H7 (cell line): ENCODE data around the gene IMMP2L. TPM values are rescaled to one million over a fixed set of nuclear protein-coding genes. Genes with fewer than 3 reads are reported as not detected.

Experiments used
- DNase-seq: peaks from one replicate; pipeline ENCODE4 v3.0.0; 2012
- H3K27me3 ChIP-seq: 2 replicates; pipeline ENCODE4 v1.6.0; 2011; ENCODE audit warnings: mild to moderate bottlenecking, low read length; ENCODE audit not compliant: control insufficient read depth, insufficient read depth
- H3K36me3 ChIP-seq: replicated peaks from 2 replicates; pipeline ENCODE4 v1.5.1; 2011; ENCODE audit warnings: low read length; ENCODE audit not compliant: control insufficient read depth, insufficient read depth
- H3K4me3 ChIP-seq: 2 replicates; pipeline ENCODE4 v1.5.1; 2011; ENCODE audit warnings: low read depth, mild to moderate bottlenecking, control low read depth, low read length, moderate library complexity; ENCODE audit not compliant: insufficient read depth
- total RNA-seq: library from RNA; depleted of rRNA; stranded (reverse); fragments of >200 nt; shearing (Covaris generic); gene quantifications from 2 replicates; pipeline ENCODE4 v1.2.3, GENCODE V29; 2014

Gene IMMP2L
- total RNA-seq, 1 experiment from 2014 or later = 9.2 TPM

GRCh38 chr7:111091593-111092358 lies 470.5 kb downstream of the IMMP2L start:
- DNase-seq = no peak
- no peak overlapping the region for H3K4me3 ChIP-seq

GRCh38 chr7:111090846-111091245 lies 471.4 kb downstream of the IMMP2L start, which contains the start of gene LRRN3:
Gene LRRN3 (plus strand): TSS chr7:111091127. CDS start chr7:111122773, 31,646 bp downstream.
- no peaks in the 10 kb centered on the region for H3K36me3 ChIP-seq
- 0 out of 2 replicates have a peak, but pooled peaks cover 1% of the 10 kb centered on the region for H3K27me3 ChIP-seq
- no peak for DNase-seq
- H3K4me3 ChIP-seq = no peak within 1 kb of the TSS

More at GRCh38 chr7:111091593-111092358, 470.5 kb downstream of the IMMP2L start:
- 0 out of 2 replicates have a peak, but pooled peaks cover 1% of the 10 kb centered on the region for H3K27me3 ChIP-seq
- no peaks in the 10 kb centered on the region for H3K36me3 ChIP-seq

- no peak for DNase-seq
- H3K36me3 ChIP-seq = no peaks in the 10 kb centered on the region
These were observed 472.4 kb downstream of the IMMP2L start for GRCh38 chr7:111089822-111090426.

GRCh38 chr7:111088328-111088727 lies 474.0 kb downstream of the IMMP2L start:
- no peaks in the 10 kb centered on the region for H3K36me3 ChIP-seq
- H3K27me3 ChIP-seq = no peaks in the 10 kb centered on the region
- DNase-seq = no peak
- no peak overlapping the region for H3K4me3 ChIP-seq

More at GRCh38 chr7:111089822-111090426, 472.4 kb downstream of the IMMP2L start:
- Histone ChIP-seq H3K4me3 (no peak overlapping the region), H3K27me3 (0 out of 2 replicates have a peak, but pooled peaks cover 1% of the 10 kb centered on the region)

GRCh38 chr7:111086532-111086931 lies 475.8 kb downstream of the IMMP2L start:
- H3K4me3 ChIP-seq = no peak overlapping the region
- H3K36me3 ChIP-seq = no peaks in the 10 kb centered on the region
- no peaks in the 10 kb centered on the region for H3K27me3 ChIP-seq
- DNase-seq = no peak

GRCh38 chr7:111085356-111085755 lies 476.9 kb downstream of the IMMP2L start:
- DNase-seq = no peak
- H3K4me3 ChIP-seq = no peak overlapping the region

GRCh38 chr7:111083413-111083812 lies 478.9 kb downstream of the IMMP2L start:
- no peaks in the 10 kb centered on the region for H3K36me3 ChIP-seq
- no peak overlapping the region for H3K4me3 ChIP-seq
- H3K27me3 ChIP-seq = no peaks in the 10 kb centered on the region
- DNase-seq = no peak

More at GRCh38 chr7:111085356-111085755, 476.9 kb downstream of the IMMP2L start:
- H3K27me3 ChIP-seq = no peaks in the 10 kb centered on the region
- H3K36me3 ChIP-seq = no peaks in the 10 kb centered on the region

- DNase-seq = no peak
- no peaks in the 10 kb centered on the region for H3K27me3 ChIP-seq
- H3K4me3 ChIP-seq = no peak overlapping the region
- H3K36me3 ChIP-seq = no peaks in the 10 kb centered on the region
These were observed 479.9 kb downstream of the IMMP2L start for GRCh38 chr7:111082351-111082750.

- no peaks in the 10 kb centered on the region for H3K36me3 ChIP-seq
- no peaks in the 10 kb centered on the region for H3K27me3 ChIP-seq
- H3K4me3 ChIP-seq = no peak overlapping the region
- DNase-seq = no peak
These were observed 480.6 kb downstream of the IMMP2L start for GRCh38 chr7:111081546-111082267.

- DNase-seq = no peak
- H3K36me3 ChIP-seq = no peaks in the 10 kb centered on the region
- H3K4me3 ChIP-seq = no peak overlapping the region
- H3K27me3 ChIP-seq = no peaks in the 10 kb centered on the region
These were observed 481.7 kb downstream of the IMMP2L start for GRCh38 chr7:111080495-111081105.

GRCh38 chr7:111077001-111077400 lies 485.3 kb downstream of the IMMP2L start:
- H3K36me3 ChIP-seq = no peaks in the 10 kb centered on the region
- DNase-seq = no peak
- H3K4me3 ChIP-seq = no peak overlapping the region
- no peaks in the 10 kb centered on the region for H3K27me3 ChIP-seq

GRCh38 chr7:111076205-111076604 lies 486.1 kb downstream of the IMMP2L start:
- Histone ChIP-seq H3K4me3 (no peak overlapping the region), H3K27me3 (no peaks in the 10 kb centered on the region), H3K36me3 (no peaks in the 10 kb centered on the region)
- DNase-seq = no peak

- DNase-seq = no peak
- Histone ChIP-seq H3K27me3 (no peaks in the 10 kb centered on the region), H3K36me3 (no peaks in the 10 kb centered on the region), H3K4me3 (no peak overlapping the region)
These were observed 486.8 kb downstream of the IMMP2L start for GRCh38 chr7:111075498-111075897.

GRCh38 chr7:111074748-111075146 lies 487.5 kb downstream of the IMMP2L start:
- no peaks in the 10 kb centered on the region for H3K36me3 ChIP-seq
- DNase-seq = no peak
- no peak overlapping the region for H3K4me3 ChIP-seq
- H3K27me3 ChIP-seq = no peaks in the 10 kb centered on the region
